ENCODE measurements around the gene KCTD13. TPM values are rescaled to one million over a fixed set of nuclear protein-coding genes. Genes with fewer than 3 reads are reported as not detected.

The KCTD13 gene
- total RNA-seq, 2 donors from 2014 or later = 15.9 to 134 TPM

GRCh38 chr16:29883987-29884386, 42.0 kb downstream of the KCTD13 start:
- Histone ChIP-seq H3K36me3 (no peaks in the 10 kb centered on the region), H3K4me3 (no peak overlapping the region)
- WGBS = 83% methylated on average over 6 of the region's 6 CpGs

GRCh38 chr16:29881050-29881449, 45.0 kb downstream of the KCTD13 start:
- intact Hi-C loops (cut with DNase I) = no loop called here

More at GRCh38 chr16:29883987-29884386, 42.0 kb downstream of the KCTD13 start:
- no peak for DNase-seq (ENCODE audit: low spot score)
- intact Hi-C loops (cut with DNase I) = no loop called here
- H3K4me1 ChIP-seq (replicated peaks) = no peaks in the 10 kb centered on the region
- no peak overlapping the region for H3K27ac ChIP-seq
- no peak for TF ChIP-seq CTCF (IDR thresholded peaks at IDR 0.05)
- no peak for TF ChIP-seq POLR2A (IDR thresholded peaks at IDR 0.05)
- TF ChIP-seq POLR2AphosphoS5 (IDR thresholded peaks at IDR 0.05) = no peak
- no peaks in the 10 kb centered on the region for H3K9me3 ChIP-seq
- H3K27me3 ChIP-seq (replicated peaks; ENCODE audit: insufficient read depth) = no peaks in the 10 kb centered on the region

GRCh38 chr16:29878172-29878571, 47.9 kb downstream of the KCTD13 start:
- no peak for TF ChIP-seq POLR2AphosphoS5 (IDR thresholded peaks at IDR 0.05)
- no peak for TF ChIP-seq CTCF (IDR thresholded peaks at IDR 0.05)
- no peak for TF ChIP-seq POLR2A (IDR thresholded peaks at IDR 0.05)
- H3K27ac ChIP-seq = no peak overlapping the region
- no peaks in the 10 kb centered on the region for H3K36me3 ChIP-seq
- no peaks in the 10 kb centered on the region for H3K9me3 ChIP-seq
- DNase-seq (ENCODE audit: low spot score) = no peak
- intact Hi-C loops (cut with DNase I) = no loop called here
- H3K4me1 ChIP-seq (replicated peaks) = no peaks in the 10 kb centered on the region
- no peaks in the 10 kb centered on the region for H3K27me3 ChIP-seq (replicated peaks; ENCODE audit: insufficient read depth)
- whole genome bisulfite sequencing = 93% methylated on average over 14 of the region's 14 CpGs
- no peak overlapping the region for H3K4me3 ChIP-seq

More at GRCh38 chr16:29881050-29881449, 45.0 kb downstream of the KCTD13 start:
- H3K27ac ChIP-seq = no peak overlapping the region
- TF ChIP-seq POLR2AphosphoS5 (IDR thresholded peaks at IDR 0.05) (no peak), POLR2A (IDR thresholded peaks at IDR 0.05) (no peak), CTCF (IDR thresholded peaks at IDR 0.05) (no peak)
- H3K27me3 ChIP-seq (replicated peaks; ENCODE audit: insufficient read depth) = no peaks in the 10 kb centered on the region
- DNase-seq (ENCODE audit: low spot score) = no peak
- H3K4me1 ChIP-seq (replicated peaks) = no peaks in the 10 kb centered on the region
- H3K36me3 ChIP-seq = no peaks in the 10 kb centered on the region
- H3K4me3 ChIP-seq = no peak overlapping the region
- 98% methylated on average over 3 of the region's 3 CpGs for WGBS
- no peaks in the 10 kb centered on the region for H3K9me3 ChIP-seq

GRCh38 chr16:29877266-29877961, 48.6 kb downstream of the KCTD13 start:
- Histone ChIP-seq H3K27ac (no peak overlapping the region), H3K36me3 (no peaks in the 10 kb centered on the region), H3K9me3 (no peaks in the 10 kb centered on the region), H3K4me3 (no peak overlapping the region), H3K27me3 (replicated peaks; ENCODE audit: insufficient read depth) (no peaks in the 10 kb centered on the region), H3K4me1 (replicated peaks) (no peaks in the 10 kb centered on the region)
- TF ChIP-seq POLR2A (IDR thresholded peaks at IDR 0.05) (no peak), POLR2AphosphoS5 (IDR thresholded peaks at IDR 0.05) (no peak), CTCF (IDR thresholded peaks at IDR 0.05) (no peak)
- no peak for DNase-seq (ENCODE audit: low spot score)
- intact Hi-C loops (cut with DNase I) = no loop called here
- WGBS = 20% methylated on average over 27 of the region's 28 CpGs
